RKO (cell line): ENCODE data around the gene PMAIP1.
"Not testable (repeated sequence)": the region's sequence is repeated elsewhere in the genome, so short reads cannot be mapped to it uniquely, and the experiment has no call there.

Experiments
- DNase-seq: peaks from one replicate; pipeline ENCODE4 v3.0.0-alpha.2; 2016; ENCODE audit warnings: low spot score

Gene PMAIP1

DNA sequence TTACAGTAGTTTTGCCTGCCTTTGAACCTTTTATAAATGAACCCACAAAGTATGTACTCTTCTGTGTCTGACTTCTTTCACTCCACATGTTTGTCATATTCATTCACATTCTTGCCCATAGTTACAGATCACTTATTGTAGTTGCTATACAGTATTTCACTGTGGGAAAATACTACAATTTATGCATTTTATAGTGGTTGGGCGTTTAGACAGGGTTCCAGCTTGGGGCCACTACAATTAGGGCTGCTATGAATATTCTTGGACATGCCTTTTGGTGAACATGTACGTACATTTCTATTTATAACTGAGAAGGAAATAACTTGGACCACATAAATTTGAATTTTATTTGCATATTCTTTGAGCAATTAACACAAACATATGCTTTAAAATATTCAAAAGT lies 15.4 kb upstream of the PMAIP1 start:
- DNase-seq: no peak

GRCh38 chr18:59885579-59886163 lies 14.1 kb upstream of the PMAIP1 start:
- DNase-seq: peak; percentile 45

GRCh38 chr18:59886399-59886798 lies 13.4 kb upstream of the PMAIP1 start:
- DNase-seq: not testable (repeated sequence)

- no peak for DNase-seq
Observed at GRCh38 chr18:59892123-59892522, 7.7 kb upstream of the PMAIP1 start.

DNA sequence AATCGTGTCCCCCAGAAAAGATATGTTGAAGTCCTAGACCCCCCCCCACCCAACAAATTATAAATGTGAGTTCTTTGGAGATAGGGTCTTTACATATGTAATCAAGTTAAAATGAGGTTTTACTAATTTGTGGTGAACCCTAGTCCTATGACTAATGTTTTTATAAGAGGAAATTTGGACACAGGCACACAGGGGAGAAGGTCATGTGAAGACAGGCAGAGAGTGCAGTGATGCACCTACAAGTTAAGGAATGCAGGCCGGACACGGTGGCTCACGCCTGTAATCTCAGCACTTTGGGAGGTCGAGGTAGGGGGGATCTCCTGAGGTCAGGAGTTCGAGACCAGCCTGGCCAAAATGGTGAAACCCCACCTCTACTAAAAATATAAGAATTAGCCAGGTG lies 5.8 kb upstream of the PMAIP1 start:
- no peak for DNase-seq

GRCh38 chr18:59897321-59897954 lies 2.4 kb upstream of the PMAIP1 start:
- no peak for DNase-seq

- no peak for DNase-seq
Observed at GRCh38 chr18:59898093-59898492, 1.7 kb upstream of the PMAIP1 start.

- peak; percentile 59 for DNase-seq
Observed at GRCh38 chr18:59898609-59899297, 1.0 kb upstream of the PMAIP1 start.

DNA sequence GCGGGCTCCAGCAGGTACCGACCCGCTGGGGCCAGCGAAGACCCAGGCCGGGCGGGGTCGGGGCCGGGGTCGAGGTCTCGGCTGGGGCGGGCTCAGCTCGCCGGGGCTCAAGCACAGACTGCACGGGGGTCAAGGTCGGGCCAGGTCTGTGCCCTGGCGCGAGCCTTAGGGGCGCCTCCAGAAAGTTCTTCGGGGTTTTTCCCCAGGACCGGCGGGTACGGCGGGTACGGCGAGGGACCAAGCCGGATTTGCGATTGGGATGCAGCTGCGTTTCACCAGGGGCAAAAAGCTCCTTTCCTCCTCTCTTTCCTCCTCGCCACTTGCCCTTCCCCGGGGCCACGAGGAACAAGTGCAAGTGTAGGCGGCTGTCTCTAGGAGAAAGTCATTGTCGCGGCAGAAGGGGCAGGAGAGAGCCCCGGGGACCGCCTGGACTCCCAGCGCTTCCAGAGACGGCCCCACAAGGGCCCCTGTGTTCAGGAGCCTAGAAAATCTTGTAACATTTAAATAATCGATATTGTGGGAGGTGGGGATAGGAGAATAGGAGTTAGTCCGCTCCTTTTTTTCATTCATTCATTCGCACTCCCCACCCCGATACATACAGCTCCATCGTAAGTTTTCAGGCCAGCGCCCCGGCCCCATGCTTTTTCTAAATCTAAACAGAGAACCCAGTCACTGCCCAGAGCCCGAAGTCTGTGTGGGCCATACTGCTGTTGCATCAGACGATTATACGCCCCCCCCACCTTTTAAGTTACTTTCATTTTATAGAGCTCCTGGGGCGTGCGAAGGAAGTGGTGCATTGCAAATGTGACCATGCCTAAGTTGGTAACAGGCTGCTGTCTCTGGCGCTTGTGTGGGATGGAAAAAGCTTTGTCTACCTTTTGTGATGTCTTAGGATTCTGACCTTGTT lies 679 bp downstream of the PMAIP1 start:
- peak; percentile 87 for DNase-seq

GRCh38 chr18:59902131-59902992 lies 2.6 kb downstream of the PMAIP1 start:
- DNase-seq: peak; percentile 88

- DNase-seq: no peak
Observed at GRCh38 chr18:59902993-59903610, 3.3 kb downstream of the PMAIP1 start.

DNA sequence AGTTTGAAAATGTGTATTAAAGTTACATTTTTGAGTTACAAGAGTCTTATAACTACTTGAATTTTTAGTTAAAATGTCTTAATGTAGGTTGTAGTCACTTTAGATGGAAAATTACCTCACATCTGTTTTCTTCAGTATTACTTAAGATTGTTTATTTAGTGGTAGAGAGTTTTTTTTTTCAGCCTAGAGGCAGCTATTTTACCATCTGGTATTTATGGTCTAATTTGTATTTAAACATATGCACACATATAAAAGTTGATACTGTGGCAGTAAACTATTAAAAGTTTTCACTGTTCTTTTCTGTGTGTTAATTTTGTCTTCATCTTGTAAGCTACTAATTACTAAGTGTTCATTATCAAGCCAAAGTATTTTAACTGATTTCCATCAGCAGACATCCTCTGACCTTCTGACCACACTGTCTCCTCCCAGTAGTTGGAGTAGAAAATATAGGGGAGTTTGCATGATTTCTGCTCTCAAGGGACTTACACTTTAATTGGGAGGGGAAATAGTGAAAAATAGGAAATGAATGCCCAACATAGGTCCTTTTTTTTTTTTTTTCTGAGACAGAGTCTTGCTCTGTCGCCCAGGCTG lies 4.3 kb downstream of the PMAIP1 start:
- DNase-seq: no peak

- DNase-seq: no peak
Observed at GRCh38 chr18:59905686-59906091, 5.9 kb downstream of the PMAIP1 start.

- DNase-seq: no peak
Observed at GRCh38 chr18:59906203-59906602, 6.4 kb downstream of the PMAIP1 start.

GRCh38 chr18:59907172-59907571 lies 7.4 kb downstream of the PMAIP1 start:
- DNase-seq: no peak

GRCh38 chr18:59907660-59908059 lies 7.9 kb downstream of the PMAIP1 start:
- no peak for DNase-seq

DNA sequence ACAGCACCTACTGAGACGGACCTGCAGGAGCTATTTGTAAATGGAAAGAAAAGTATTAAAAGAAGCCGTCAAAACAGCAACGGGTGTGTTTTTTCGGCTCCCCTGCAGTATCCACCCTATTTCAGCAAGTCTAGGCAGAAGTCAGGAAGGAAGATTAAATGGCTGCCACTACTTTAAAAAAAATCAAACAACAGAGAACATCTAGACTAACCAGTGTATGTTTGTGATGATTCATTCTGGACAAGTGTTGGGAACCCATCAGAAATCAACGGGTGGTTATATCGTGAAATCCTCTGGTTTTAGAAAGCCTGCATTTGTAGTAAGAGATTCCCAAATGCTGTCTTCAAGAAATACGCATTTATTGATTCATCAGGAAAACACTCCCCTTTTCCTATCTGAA lies 9.0 kb downstream of the PMAIP1 start:
- peak; percentile 67 for DNase-seq

GRCh38 chr18:59909289-59910036 lies 9.7 kb downstream of the PMAIP1 start:
- DNase-seq: no peak

DNA sequence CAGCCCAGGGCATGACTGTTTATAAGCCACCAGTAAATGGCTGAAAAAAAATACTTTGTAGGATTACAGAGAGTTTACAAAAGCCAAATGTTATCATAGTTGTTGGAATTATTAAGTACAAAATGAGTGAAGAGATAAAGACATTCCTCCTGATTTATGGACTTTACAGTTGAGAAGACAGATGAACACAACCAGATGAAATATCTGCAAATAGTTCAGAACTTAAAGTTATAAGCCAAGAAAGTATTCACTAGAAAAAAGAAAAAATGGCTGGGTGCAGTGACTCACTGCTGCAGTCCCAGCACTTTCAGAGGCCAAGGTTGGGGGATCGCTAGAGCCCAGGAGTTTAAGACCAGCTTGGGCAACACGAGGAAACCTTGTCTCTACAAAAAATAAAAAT lies 11.2 kb downstream of the PMAIP1 start:
- DNase-seq: no peak

GRCh38 chr18:59911600-59911999 lies 11.8 kb downstream of the PMAIP1 start:
- DNase-seq: no peak
